22Rv1 (cell line): ENCODE results near the gene ARHGAP23.
A peak's percentile ranks its signal among the peaks of the same experiment; 100 is the strongest.

Source experiments
- H3K27ac ChIP-seq: fragments of 450-650 bp; 2 replicates; pipeline ENCODE4 v1.5.1; 2017
- CTCF ChIP-seq: fragments of 450-650 bp; IDR thresholded peaks from 2 replicates; pipeline ENCODE4 v1.5.1; 2017; ENCODE audit warnings: mild to moderate bottlenecking
- ZFX ChIP-seq: fragments of 450-650 bp; IDR thresholded peaks from 2 replicates; pipeline ENCODE4 v1.6.1; 2017; ENCODE audit warnings: antibody characterized with exemption, borderline replicate concordance

The ARHGAP23 gene

GRCh38 chr17:38428112-38428642 lies at the start of gene ARHGAP23:
Gene ARHGAP23 (plus strand): TSS chr17:38428464. CDS start chr17:38428486, 22 bp downstream.
- H3K27ac ChIP-seq = no peak within 1 kb of the TSS
- no peak for TF ChIP-seq CTCF
- TF ChIP-seq ZFX = no peak

DNA sequence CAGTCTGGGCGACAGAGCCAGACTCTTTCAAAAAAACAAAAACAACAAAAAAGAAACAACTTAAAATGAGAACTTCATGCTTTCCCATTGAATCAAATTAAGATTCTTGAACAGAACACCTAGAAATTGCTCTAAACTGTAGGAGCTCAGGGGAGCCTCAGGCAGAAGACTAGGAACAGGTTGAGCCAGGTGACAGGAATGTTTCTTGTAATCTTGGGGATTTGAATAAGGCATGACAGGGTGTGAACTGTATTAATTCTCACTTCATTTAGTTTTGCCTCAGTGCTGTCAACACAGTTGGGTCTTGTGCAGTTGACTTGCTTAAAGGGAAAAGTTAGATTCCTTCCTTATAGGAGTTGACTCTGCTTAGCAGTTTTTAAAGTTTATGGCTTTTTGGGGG lies 48.8 kb upstream of the ARHGAP23 start:
- no peak for TF ChIP-seq ZFX
- TF ChIP-seq CTCF = no peak
- H3K27ac ChIP-seq = no peak overlapping the region

DNA sequence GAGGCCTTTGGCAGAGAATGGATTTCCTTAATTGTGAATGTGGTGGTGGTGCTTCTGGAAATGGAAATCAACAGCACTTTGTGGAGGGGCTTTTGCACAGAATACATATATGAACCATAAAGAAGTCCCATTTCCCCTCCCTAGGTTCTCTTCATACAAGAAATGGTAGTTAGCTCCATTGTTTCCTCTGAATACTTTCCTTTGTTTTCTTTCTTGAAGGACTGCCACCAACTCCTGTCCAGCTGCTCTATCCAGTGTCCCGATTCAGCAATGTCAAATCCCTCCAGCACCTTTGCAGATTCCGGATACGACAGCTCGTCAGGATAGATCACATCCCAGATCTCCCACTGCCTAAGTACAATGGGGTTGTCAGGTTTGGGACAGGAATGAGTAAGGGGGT lies 33.2 kb upstream of the ARHGAP23 start:
- TF ChIP-seq ZFX (no peak), CTCF (no peak)

DNA sequence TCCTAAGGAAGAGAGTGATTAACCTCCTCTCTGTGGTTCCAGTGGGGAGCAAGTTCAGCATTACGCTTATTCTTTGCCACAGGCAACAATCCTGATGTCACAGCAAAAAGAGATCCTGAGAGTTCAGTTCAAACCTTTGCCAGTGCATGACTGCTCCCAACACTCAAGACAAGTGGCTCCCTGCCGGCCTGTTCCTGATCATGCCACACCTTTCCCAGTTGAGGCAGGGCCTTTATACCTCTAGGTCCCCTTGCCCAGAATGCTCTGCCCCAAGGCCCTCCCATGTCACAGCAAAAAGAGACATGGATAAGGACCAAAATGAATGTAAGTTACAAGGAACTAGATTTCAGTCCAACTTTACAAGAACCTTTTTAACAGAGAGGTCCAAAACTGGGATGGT lies 31.0 kb upstream of the ARHGAP23 start:
- H3K27ac ChIP-seq = no peak overlapping the region
- no peak for TF ChIP-seq CTCF
- TF ChIP-seq ZFX = no peak

More for the DNA sequence above, 33.2 kb upstream of the ARHGAP23 start:
- H3K27ac ChIP-seq = no peak overlapping the region

- TF ChIP-seq ZFX (no peak), CTCF (no peak)
- H3K27ac ChIP-seq = no peak overlapping the region
These were observed 28.0 kb upstream of the ARHGAP23 start for GRCh38 chr17:38400286-38400685.

DNA sequence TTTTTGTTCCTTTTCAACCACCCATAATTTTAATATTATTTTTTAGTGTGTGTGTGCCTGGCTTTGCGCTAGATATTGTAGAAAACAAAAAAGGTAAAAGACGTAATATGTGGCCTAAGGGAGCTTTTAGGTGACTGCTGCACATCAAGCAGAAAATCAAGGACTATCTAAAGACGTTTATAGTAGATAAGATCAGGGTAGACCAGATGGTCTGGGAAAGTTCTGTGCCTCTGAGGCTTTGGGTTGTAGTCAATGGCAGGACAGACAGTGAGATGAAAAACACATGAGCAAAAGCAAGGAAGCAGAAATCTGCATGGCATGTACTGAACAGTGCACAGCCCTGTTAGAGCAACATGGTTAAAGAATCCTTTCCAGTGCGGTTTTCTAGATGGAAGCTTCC lies 26.8 kb upstream of the ARHGAP23 start:
- H3K27ac ChIP-seq = no peak overlapping the region
- TF ChIP-seq CTCF = no peak
- TF ChIP-seq ZFX = no peak

- TF ChIP-seq ZFX (no peak), CTCF (peak; percentile 24; the same call in 1 of the 2 replicates)
- no peak overlapping the region for H3K27ac ChIP-seq
These were observed 25.4 kb upstream of the ARHGAP23 start for GRCh38 chr17:38402897-38403296.
